GM12872 (cell line): ENCODE measurements around the gene NAP1L4.

Experiments used
- TF ChIP-seq, protein P1 (sequence below): IDR thresholded peaks from 3 replicates; pipeline ENCODE4 v1.5.1; 2011; ENCODE audit warnings: low read depth, mild to moderate bottlenecking, low read length, moderate library complexity; ENCODE audit not compliant: insufficient read depth

NAP1L4 gene

DNA sequence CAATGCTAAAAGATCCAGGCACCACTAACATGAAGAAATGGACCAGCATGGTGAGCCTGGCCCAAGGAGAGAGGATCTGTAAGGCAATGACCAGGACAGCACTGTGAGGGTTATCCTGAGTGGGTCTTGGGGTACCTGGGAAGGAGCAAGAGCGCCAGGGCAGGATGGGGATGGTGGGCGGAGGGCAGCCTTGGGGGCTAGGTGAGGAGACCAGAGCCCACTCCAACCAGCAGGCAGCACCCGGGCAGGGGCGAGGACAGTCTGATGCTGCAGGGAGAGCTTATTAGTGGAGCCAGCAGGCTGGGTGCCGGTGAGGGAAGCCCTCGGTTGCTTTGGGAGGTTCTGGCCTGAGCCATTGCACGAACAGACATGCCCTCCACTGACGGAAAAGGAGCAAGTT, 10.7 kb upstream of the NAP1L4 start:
- TF ChIP-seq, protein P1, sequence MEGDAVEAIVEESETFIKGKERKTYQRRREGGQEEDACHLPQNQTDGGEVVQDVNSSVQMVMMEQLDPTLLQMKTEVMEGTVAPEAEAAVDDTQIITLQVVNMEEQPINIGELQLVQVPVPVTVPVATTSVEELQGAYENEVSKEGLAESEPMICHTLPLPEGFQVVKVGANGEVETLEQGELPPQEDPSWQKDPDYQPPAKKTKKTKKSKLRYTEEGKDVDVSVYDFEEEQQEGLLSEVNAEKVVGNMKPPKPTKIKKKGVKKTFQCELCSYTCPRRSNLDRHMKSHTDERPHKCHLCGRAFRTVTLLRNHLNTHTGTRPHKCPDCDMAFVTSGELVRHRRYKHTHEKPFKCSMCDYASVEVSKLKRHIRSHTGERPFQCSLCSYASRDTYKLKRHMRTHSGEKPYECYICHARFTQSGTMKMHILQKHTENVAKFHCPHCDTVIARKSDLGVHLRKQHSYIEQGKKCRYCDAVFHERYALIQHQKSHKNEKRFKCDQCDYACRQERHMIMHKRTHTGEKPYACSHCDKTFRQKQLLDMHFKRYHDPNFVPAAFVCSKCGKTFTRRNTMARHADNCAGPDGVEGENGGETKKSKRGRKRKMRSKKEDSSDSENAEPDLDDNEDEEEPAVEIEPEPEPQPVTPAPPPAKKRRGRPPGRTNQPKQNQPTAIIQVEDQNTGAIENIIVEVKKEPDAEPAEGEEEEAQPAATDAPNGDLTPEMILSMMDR = no peak

DNA sequence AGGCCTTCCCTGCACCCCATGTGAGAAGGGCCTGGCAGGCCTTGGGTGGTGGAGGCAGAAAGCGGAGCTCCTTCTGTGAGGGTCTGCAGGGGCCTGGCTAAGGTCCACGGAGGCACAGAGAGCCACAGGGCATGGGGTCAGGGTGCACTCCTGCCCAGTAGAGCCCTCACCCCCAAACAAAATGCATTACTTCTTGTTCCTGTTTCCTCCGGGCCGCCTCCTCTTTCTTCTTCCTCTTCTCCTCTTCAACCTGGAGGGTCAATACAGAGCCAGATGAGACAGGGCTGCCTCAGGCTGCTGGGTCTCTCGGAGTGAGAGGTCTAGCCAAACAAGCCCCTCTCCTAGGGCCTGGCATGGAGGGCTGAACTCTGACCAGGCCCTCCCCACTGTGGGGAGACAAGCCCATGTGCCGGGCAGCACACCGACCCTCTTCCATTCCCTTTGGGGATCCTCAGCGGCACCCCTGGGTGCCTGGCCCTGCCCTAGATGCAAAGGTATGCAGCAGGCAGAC, 10.3 kb upstream of the NAP1L4 start:
- TF ChIP-seq, protein P1 = no peak

DNA sequence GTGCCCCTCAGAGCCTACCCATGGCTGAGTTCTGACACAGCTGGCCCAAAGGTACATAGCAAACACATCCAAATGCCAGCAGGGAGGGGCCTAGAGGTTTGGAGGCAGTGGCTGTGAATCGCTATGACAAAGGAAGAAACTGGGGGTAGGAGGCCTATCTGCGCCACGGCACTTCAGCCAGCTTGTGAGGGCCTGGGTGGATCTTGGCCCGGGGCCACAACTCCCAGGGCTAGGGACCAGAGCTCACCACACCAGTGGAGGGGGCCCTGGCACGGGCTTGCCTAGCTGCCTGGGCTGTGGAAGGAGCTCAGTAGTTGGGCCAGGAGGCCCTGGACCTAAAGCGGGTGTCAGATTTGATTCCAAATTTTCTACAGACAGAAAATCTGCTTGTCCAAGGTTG, 9.4 kb upstream of the NAP1L4 start:
- TF ChIP-seq, protein P1 = no peak

DNA sequence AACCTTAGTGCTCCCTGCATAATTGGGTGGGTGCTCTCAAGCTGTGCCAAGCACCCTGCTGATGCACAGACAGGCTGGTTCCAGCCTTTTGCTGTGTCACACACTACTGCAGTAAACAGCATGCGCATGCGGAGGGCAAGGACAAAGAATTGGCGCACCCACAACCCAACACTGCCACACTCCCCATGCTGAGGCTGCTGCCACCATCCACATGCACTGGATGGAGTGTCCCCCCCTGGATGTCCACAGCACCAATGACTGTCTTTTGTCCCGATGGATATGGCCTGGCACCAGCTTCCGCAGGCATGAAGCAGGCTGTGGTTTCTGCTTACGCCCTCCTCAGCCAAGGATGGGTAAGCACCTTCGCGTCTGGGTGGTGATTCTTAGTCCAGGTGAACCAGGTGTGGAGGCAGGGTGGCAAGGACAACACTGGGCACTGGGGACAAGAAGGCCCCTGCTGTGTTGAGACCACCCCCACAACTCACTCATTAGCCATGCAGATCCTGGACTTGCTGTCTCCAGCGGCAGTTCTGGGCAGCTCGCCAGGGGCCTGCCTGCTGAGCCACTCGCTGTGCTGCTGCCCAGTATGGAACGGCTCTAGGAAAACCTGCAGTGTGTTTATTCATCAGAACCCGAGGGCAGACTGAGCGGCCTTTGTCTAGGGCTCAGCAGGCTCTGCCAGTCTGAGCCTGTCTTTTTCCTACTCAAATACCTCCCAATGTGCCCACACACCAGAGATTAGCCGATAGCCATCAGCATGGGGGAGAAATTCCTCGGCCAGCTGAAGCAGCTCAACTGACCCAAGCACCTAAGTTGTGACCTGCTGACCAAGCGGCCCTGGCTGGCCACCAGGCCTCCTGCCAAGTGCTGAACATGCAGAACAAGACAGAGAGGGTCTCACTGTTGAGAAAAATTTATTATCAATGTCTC, 8.2 kb upstream of the NAP1L4 start:
- TF ChIP-seq, protein P1 = no peak

DNA sequence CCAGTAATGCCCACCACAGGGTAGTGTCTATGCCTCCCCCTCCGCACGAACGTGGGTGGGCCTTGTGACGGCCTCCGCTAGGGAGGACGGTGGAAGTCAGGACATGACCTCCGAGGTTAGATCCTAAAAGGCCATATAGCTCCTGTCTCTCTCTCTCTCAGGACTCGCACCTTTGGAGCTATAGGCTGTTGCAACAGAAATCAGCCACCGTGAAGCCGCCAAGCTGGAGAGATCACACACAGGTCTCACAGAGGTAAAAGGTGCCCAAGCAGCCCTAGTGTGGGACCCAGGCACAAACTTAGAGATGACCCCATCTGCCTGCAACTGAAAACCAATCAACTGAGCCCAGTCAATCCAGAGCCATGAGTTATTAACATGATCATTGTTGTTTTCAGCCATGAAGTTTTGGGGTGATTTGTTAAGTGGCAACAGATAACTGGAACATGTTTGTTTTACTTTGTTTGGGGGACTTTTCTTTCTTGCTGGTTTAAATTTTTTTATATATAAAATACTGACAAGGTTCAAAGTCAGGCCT, 7.4 kb upstream of the NAP1L4 start:
- TF ChIP-seq, protein P1 = no peak

DNA sequence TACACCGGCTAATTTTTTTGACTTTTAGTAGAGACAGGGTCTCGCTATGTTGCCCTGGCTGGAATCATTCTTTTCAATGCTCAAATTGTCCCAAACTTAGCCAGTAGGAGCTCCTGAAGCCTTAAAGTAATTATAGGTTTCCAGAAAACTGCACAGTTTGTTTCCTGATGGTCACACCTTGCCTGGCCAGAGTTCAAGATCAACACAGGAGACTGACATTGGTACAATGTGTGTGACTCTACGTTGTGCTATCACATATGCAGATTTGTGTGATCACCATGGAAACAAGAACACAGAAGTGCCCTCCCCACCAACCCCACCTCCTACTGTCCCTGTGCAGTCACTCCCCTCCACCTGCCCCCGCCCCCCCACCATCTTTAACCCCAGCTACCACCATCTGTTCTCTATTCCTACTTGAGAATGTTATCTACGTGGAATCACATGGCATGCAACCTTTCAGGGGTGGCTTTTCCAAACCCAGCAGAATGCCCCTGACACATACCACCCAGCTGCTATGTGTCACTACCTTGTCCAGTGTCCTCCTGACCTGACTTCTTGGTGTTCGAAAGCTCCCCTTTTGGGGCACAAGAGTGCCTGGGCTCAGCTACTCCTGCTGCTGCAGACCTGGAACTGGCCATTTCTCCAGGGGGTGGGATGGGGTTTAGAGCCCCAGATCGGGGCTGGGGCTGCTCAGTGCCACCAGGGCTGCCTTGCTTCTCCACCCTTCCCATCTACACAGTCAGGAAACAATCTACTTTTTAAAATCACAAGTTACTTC, 6.1 kb upstream of the NAP1L4 start:
- TF ChIP-seq, protein P1 = no peak

DNA sequence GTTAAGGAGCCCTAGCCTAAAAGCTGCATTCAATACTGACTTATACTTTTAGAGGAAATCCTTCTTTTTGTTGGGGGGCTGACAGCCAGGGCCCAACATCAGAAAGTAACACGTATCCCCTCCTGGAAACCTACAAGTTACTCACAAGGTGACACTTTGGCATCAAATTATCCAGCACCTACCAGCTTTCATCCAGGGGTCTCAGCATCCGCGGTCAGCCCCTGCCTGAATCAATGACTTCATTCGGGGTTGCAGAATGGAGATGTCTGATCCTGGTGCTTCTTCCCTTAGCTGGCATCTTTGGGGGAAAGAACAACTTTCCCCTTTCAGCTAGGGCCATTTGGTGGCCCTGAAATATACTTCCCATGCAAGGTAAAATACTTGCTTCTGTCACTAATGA, 5.3 kb upstream of the NAP1L4 start:
- TF ChIP-seq, protein P1 = no peak
